Tibial nerve (tissue), 4 donors: ENCODE data around the gene SLC25A13.

Experiments used
- EP300 ChIP-seq, 2 donors: sonication (generic); formaldehyde crosslinking; IDR thresholded peaks; one replicate each; pipeline ENCODE4 v1.6.1; 2017; ENCODE audit warnings: antibody characterized with exemption in 2 of 2, mild to moderate bottlenecking in 1 of 2
- POLR2A ChIP-seq, 2 donors: fragments of 450-650 bp; IDR thresholded peaks; one replicate each; pipeline ENCODE4 v1.6.1; 2017; ENCODE audit warnings: antibody characterized with exemption in 2 of 2, mild to moderate bottlenecking in 2 of 2, moderate library complexity in 2 of 2
- TF ChIP-seq, protein P1 (sequence below), 5 experiments: fragments of 200-600 bp in 3 of 5; fragments of 450-650 bp in 2 of 5; sonication (generic) in 3 of 5; IDR thresholded peaks; one replicate each; pipeline ENCODE4 v1.5.1; 2016 to 2019; ENCODE audit warnings: antibody characterized with exemption in 5 of 5, mild to moderate bottlenecking in 3 of 5, moderate library complexity in 2 of 5

DNA sequence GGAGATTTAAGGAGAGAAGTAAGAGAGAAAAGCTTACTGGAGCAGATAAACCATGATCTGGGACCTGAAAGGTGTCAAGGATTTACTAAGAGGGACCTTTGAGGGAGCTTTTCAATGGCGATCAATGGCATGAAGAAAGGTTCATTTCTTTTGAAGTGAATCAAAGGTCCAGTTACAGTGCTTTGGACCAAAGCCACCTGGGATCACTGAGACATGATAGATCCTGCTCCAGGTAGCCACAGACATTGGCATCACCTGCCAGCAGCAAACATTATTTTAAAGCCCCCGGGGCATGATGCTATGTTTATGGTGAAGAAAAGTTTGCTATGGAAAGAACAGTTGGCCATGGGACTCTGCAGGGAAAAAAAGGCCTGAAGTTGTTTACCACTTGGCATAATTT lies 109.4 kb downstream of the SLC25A13 start:
- no peak for TF ChIP-seq POLR2A (IDR thresholded peaks at IDR 0.05)
- TF ChIP-seq, protein P1, sequence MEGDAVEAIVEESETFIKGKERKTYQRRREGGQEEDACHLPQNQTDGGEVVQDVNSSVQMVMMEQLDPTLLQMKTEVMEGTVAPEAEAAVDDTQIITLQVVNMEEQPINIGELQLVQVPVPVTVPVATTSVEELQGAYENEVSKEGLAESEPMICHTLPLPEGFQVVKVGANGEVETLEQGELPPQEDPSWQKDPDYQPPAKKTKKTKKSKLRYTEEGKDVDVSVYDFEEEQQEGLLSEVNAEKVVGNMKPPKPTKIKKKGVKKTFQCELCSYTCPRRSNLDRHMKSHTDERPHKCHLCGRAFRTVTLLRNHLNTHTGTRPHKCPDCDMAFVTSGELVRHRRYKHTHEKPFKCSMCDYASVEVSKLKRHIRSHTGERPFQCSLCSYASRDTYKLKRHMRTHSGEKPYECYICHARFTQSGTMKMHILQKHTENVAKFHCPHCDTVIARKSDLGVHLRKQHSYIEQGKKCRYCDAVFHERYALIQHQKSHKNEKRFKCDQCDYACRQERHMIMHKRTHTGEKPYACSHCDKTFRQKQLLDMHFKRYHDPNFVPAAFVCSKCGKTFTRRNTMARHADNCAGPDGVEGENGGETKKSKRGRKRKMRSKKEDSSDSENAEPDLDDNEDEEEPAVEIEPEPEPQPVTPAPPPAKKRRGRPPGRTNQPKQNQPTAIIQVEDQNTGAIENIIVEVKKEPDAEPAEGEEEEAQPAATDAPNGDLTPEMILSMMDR (IDR thresholded peaks at IDR 0.05) = no peak
- no peak for TF ChIP-seq EP300 (IDR thresholded peaks at IDR 0.05)
